Ishikawa (cell line): ENCODE data around the gene EPHA10.

Experiments
- CEBPB ChIP-seq: IDR thresholded peaks from 2 replicates; pipeline ENCODE4 v1.6.1; 2012
- CREB1 ChIP-seq: IDR thresholded peaks from 2 replicates; pipeline ENCODE4 v1.6.1; 2012; ENCODE audit warnings: low read depth
- EP300 ChIP-seq: IDR thresholded peaks from 2 replicates; pipeline ENCODE4 v1.6.1; 2012; ENCODE audit warnings: borderline replicate concordance
- RAD21 ChIP-seq: IDR thresholded peaks from 2 replicates; pipeline ENCODE4 v1.6.1; 2012; ENCODE audit warnings: low read depth
- TAF1 ChIP-seq: IDR thresholded peaks from 2 replicates; pipeline ENCODE4 v1.6.1; 2012; ENCODE audit warnings: low read depth, mild to moderate bottlenecking
- TCF12 ChIP-seq: IDR thresholded peaks from 2 replicates; pipeline ENCODE4 v1.6.1; 2012; ENCODE audit warnings: low read depth
- YY1 ChIP-seq: IDR thresholded peaks from 2 replicates; pipeline ENCODE4 v1.6.1; 2012; ENCODE audit warnings: low read depth
- TF ChIP-seq, protein P1 (sequence below): IDR thresholded peaks from 2 replicates; pipeline ENCODE4 v1.6.1; 2012
- TF ChIP-seq, protein P2 (sequence below): IDR thresholded peaks from 2 replicates; pipeline ENCODE4 v1.6.1; 2012
- TF ChIP-seq, protein P3 (sequence below): IDR thresholded peaks from 2 replicates; pipeline ENCODE4 v1.6.1; 2012; ENCODE audit warnings: low read depth, mild to moderate bottlenecking

DNA sequence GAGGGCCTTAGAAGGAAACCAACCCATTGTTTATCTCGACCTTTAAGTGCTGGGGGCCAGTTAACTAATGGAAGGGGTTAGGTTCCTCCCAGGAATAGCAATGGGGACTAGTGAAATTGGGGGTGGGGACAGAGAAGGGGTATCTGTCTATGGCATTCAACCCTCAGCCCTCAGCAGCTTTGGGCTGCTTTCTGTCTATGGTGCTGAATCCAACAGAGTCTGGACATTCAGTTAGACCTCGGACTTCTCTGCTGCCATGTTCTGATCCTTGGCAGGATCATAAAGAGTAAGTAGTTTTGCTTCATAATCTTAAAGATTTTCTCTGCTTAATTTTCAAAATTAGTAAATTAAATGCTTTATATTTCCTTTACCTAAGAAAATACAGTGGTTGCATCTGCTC, 2.6 kb upstream of the EPHA10 start:
- TF ChIP-seq, protein P1, sequence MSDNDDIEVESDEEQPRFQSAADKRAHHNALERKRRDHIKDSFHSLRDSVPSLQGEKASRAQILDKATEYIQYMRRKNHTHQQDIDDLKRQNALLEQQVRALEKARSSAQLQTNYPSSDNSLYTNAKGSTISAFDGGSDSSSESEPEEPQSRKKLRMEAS: no peak
- TF ChIP-seq EP300 (no peak), CEBPB (no peak), TCF12 (no peak), YY1 (no peak), CREB1 (no peak), TAF1 (no peak), RAD21 (no peak)
- TF ChIP-seq, protein P2, sequence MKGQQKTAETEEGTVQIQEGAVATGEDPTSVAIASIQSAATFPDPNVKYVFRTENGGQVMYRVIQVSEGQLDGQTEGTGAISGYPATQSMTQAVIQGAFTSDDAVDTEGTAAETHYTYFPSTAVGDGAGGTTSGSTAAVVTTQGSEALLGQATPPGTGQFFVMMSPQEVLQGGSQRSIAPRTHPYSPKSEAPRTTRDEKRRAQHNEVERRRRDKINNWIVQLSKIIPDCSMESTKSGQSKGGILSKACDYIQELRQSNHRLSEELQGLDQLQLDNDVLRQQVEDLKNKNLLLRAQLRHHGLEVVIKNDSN: no peak
- TF ChIP-seq, protein P3, sequence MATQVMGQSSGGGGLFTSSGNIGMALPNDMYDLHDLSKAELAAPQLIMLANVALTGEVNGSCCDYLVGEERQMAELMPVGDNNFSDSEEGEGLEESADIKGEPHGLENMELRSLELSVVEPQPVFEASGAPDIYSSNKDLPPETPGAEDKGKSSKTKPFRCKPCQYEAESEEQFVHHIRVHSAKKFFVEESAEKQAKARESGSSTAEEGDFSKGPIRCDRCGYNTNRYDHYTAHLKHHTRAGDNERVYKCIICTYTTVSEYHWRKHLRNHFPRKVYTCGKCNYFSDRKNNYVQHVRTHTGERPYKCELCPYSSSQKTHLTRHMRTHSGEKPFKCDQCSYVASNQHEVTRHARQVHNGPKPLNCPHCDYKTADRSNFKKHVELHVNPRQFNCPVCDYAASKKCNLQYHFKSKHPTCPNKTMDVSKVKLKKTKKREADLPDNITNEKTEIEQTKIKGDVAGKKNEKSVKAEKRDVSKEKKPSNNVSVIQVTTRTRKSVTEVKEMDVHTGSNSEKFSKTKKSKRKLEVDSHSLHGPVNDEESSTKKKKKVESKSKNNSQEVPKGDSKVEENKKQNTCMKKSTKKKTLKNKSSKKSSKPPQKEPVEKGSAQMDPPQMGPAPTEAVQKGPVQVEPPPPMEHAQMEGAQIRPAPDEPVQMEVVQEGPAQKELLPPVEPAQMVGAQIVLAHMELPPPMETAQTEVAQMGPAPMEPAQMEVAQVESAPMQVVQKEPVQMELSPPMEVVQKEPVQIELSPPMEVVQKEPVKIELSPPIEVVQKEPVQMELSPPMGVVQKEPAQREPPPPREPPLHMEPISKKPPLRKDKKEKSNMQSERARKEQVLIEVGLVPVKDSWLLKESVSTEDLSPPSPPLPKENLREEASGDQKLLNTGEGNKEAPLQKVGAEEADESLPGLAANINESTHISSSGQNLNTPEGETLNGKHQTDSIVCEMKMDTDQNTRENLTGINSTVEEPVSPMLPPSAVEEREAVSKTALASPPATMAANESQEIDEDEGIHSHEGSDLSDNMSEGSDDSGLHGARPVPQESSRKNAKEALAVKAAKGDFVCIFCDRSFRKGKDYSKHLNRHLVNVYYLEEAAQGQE: peak; percentile 62; the same call in 1 of the 2 replicates
